Head of caudate nucleus (tissue), 42 donors: ENCODE measurements around the gene PBOV1.

Source experiments
- DNase-seq, 42 donors: peaks; one replicate each; pipeline versions ENCODE4 v3.0.0 to v3.0.0-alpha.2; 2020 to 2021; ENCODE audit warnings: mixed read lengths in 7 of 42
- intact Hi-C: fragments of 100-400 bp; cut with DNase I; formaldehyde crosslinking; loops from one replicate; pipeline ENCODE4 v1.15.0; 2022

The PBOV1 gene

DNA sequence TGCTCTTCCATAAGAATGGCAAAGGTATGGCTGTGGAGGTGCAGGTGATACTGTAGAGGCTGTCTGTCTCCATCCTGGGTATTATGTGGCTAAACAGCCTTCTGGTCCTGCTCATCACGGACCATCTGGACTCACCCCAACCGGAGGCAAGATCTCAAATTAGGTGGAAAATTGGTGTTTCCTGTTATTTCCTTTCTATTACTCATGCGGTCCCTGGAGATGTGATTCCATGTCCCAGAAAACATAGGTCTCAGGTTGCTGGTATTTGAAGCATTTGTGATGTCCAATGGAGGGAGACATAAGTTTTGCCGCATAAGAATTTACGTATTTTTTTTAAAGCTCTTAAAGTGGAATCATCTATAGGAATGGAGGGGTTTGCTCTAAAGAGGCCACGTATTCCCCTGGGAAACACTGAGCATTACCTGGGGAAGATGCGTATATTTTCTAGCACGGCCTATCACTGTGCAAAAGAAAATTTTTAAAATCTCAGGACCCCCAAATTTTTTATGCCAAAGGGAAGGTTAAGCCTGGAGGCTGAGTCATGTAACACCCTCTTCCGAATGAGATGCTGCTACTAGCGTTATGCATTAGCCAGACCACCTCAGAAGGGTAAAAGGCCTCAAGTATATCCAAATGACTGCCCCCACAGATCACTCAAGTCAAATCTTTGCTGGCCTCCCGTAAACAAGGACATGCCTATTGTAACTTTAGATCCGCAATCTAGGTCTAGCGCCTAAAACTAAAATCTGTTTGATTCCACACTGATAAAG, 22.4 kb upstream of the PBOV1 start:
- intact Hi-C loops = no loop called here
- DNase-seq = no peak

DNA sequence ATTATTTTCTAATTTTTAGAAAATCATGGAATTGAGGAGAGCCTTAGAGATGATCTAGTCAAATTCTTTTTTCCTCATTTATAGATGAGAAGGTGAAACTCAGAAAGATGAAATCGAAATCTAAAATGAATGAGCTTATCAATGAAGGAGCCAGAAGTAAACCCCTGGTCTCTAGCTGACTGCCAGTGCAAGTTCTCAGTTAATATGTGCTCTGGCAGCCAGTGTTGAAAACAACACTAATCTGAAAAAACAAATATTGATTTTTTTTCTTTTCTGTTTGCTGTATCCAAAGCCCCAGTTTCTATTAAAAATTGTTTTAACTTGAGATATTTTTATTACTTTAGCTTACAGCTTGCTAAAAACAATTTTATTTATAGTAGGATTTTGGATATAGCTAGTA, 21.5 kb upstream of the PBOV1 start:
- DNase-seq = no peak
- intact Hi-C loops = no loop called here

DNA sequence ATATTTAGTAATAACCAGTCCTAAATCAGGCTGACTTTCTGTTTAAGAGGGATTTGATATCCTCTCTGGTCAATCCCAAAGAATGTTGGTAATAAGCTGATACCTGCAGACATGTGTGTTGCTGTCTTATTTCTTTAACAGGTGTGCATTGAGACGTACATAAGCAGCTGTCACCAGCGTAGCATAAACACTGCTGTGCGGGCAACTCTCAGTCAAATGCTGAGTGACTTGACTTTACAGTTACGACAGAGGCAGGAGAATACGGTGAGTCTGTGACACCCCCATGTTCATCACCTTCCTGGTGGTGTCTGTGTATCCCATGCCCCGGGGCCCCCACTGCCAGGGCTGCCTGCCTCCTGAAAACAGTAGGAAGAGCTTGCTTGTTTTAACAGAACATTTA, 20.1 kb upstream of the PBOV1 start:
- intact Hi-C loops = no loop called here
- DNase-seq = no peak

DNA sequence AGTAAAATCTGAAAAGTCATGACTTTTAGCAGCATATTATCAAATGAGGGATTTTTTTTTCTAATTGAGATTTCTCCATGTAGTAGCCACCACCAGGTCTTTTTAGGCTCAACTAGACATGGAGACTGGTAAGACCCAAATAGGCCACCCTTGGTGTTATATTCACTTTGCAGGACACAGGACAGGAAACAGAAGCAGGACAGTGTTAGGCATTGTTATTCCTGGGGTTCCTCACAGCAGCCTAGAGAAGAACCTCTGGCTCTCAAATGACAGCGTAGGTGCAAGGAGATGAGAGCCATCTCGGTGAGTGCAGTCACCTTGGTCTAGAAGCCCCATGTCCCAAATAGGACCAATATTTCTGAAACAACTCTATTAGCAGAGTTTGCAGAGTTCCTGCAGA, 19.2 kb upstream of the PBOV1 start:
- no peak for DNase-seq
- intact Hi-C loops = no loop called here

DNA sequence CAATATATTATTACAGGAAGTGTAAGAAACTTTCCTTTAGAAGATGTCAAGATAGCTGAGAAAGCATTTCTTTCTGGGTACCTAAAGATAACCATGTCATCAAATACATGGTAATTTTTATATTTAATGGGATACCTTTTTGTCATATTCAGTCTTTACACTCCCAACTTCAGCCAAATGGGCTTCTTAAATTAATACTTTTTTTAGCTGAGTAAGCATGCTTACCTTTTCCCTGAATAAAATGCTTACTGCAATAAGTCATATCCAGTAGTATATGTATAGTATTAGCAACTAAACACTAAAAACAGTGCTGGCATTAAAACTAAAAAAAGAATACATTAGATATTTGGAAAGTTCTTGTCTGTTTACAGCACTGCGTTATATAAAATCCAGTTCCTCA, 17.4 kb upstream of the PBOV1 start:
- intact Hi-C loops = no loop called here
- no peak for DNase-seq

DNA sequence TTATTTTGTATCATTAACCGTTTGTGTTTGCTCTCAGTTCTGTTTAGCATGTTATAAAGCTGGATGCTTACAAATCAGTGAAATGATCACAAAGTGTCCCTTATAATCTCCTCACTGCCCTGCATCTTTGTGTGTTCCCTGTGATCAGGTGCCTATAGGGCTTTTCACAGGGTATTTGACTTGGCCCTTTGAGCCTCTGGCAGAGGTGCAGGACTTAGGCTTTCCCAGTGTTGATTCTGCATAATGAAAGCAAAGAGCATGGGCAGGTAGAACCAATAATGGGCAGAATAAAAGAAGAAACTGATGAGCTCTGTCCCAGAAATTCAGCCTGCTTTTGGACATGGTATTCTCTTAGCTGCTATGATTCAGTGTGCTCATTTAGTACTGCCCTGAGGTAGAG, 16.9 kb upstream of the PBOV1 start:
- intact Hi-C loops = no loop called here

DNA sequence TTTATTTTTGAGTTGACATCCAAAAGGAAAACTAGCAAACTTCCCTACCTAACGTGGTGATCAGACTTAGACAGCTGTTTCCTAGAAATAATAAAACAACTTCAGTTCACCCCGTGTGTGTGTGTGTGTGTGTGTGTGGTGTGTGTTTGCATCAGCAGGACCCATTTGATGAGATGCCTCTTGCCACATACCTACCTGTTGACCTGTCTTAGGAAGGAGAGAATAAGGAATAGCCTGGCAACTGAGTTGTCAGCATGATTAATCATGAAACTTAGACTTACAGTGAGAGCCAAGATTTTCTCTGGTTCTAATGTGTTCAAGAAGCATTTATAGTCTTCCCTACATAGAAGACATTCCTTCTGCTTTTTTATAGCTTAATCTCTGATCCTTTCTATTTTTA, 16.1 kb upstream of the PBOV1 start:
- intact Hi-C loops = no loop called here
- DNase-seq = no peak

More for the DNA sequence above, 16.9 kb upstream of the PBOV1 start:
- no peak for DNase-seq

DNA sequence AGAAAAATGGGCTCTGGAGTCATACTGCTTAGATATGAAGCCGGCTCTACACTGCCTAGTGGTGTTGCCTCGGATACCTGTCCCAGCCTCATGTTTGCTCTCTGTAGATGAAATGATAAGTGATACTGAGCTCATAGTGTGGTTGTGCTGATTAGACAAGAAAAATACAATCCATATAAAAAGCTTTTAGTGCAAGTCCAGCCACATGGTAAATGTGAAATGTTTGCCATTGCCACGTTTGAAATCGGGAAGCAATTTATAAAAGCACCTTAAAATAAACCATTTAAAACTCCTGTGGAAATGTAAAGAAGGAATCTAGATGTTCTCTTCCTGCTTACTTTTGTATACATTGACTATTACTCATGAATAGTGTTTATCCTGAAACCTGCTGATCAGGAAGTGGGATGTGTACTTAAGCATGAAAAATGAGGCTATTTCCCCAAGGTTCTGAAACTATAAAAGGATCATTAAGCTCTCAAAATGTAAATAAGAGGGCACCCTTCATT, 13.1 kb upstream of the PBOV1 start:
- no peak for DNase-seq

DNA sequence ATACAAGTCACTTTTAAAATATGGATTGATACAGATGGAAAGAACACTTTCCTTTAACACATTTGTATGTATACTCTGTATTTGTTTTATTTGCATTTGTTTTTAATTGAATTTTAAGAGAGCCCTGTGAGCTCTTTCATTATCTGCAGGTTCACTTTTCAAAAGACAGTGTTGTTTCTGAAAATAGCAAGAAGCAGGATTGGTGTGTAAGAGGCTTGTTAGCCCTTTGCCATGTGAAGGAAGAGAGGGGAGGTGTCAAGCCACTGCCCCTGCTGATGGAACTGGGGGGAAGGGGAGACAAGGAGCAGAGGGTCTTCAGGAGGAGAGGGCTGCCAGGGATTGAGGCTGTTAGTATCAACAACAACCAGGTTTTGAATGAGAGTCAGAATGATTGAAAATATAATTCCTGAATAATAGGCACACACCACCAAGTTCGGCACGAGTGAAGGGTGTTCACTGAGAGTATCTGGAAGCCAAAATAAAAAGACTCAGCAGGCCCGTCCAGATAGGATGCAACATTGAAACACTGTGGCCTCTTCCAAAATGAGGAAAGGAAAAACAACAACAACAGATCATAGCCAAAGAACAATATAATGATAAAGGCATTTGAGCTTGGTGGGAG, 12.6 kb upstream of the PBOV1 start:
- no peak for DNase-seq
- intact Hi-C loops = no loop called here

More for the DNA sequence above, 13.1 kb upstream of the PBOV1 start:
- intact Hi-C loops = no loop called here

DNA sequence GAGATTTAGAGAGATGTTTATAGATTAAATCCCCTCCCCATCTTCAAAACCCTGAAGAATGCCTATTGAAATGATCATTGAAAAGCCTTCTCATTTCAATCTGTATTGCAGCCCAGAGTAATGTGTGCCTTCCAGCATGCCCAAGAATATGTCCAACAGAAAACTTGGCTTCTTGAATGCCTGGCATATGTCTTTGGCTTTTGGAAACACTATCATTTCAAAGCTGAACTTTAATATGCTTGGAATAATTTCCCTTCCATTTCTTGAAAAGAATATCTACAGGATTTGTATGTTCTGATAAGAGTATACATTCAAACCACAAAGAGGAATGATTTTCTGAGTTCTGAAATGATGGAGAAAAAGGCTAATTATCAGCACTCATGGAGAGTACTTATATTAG, 11.9 kb upstream of the PBOV1 start:
- DNase-seq = no peak
- intact Hi-C loops = no loop called here

DNA sequence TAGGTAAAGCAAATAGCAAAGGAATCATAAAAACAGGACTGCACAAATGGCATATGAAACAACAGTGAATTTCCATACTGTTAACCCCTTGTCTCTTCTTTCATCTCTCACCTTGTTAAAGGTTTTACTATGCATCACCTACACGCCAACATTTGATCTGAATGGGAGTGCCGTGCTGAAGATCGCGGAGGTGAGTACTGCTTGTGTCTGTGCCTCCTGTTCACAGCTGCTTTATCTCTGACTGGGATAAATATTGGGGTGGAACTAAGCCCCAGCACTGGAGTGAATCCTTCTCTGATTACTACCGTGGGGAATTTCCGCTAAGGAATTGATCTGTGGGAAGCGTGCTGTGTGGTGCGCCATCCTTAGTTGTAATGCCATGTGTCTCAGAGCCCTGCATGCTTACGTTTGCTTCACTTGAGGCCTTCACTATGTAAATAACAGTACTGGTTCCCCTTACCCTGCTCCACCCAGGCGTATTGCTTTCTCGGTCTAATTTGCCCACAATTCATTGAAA, 11.4 kb upstream of the PBOV1 start:
- peak in 15 of 42 donors; percentile 24 to 76 (median 46) for DNase-seq
- intact Hi-C loops = no loop called here

DNA sequence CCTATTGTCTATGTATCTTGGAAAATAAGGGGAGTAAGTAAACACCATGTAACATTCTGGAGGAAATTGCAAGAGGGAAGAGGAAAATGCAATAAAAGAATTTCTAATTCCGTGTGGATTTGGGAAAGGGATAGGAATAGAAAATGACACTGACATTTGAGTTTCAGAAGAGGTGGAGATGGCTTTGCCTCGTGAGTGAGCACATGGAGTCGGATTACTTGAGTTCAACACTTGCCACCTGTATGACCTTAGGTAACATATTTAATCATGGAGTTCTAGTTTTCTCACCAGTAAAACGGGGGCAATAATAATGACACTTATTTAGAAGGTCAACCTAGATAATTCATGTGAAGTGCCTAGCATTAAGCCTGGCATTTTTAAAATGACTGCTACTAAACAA, 10.8 kb upstream of the PBOV1 start:
- no peak for DNase-seq
- intact Hi-C loops = no loop called here

DNA sequence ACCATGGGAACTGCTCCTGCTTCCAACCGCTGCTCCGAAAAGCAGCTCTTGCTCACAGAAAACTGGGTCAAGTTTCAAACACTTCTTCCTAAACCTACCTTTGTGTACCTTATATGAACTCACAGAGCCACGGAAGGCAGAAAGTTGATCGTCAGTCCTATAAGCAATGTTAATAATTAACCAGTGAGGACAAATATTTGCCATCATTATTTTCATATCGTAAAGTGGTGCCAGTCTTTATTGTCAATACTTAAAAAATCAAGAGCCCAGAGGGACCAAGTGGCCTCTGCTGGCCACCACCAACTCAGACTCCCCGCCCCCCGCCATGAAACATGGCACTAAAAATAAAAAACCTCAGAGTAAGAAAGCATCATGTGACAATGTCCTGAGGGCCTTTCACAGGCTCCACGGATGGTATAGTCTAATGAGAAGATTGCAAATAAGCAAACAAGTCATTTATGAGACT, 9.1 kb upstream of the PBOV1 start:
- intact Hi-C loops = no loop called here
- peak in 2 of 42 donors; percentile 19 to 43 for DNase-seq

DNA sequence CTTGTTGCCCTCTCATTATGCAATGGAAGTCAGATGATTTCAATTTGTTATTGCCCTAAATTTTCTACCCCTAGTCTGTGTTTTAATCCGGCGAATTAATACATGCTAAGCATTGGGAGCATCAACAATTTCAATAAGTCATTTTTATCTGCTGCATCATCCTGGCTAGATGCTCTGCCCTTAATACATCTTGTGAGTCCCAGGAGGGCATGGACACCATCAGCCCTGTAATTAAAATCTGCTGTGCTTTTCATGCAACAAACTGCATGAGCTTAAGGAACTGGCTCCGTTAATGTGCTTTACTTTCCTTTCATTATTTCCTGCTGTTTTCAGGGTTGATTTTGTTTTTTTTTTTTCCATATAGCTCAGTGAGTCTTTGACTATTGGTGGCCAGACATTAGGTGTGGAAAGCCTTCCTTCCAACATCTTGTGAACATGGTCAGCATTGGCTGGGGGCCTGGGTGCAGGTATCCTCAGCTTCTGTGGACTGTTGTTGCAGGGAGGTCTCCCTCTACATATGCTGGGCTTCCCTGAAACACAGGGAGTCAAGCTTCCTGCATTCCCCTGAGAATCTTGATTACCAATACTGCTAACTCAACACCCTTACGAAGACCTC, 8.5 kb upstream of the PBOV1 start:
- DNase-seq = no peak
- intact Hi-C loops = no loop called here

DNA sequence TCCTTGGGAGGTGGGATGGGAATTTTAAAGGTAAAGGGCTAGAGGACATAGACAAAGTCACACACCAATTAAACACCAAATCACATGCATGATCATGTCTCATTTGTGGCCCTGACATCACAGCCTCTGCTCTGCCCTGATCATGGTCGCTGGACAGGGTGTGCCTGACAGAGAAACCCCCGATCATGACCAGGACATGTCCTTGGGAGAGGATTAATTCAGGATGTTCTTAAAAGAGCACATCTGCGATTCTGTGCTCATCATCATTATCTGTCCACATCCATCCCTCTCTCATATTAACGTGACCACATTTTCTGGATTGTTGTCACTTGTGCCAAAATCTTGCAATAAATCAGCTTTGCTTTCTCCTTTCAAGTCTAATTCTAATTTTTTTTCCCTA, 7.7 kb upstream of the PBOV1 start:
- intact Hi-C loops = no loop called here
- DNase-seq = no peak

DNA sequence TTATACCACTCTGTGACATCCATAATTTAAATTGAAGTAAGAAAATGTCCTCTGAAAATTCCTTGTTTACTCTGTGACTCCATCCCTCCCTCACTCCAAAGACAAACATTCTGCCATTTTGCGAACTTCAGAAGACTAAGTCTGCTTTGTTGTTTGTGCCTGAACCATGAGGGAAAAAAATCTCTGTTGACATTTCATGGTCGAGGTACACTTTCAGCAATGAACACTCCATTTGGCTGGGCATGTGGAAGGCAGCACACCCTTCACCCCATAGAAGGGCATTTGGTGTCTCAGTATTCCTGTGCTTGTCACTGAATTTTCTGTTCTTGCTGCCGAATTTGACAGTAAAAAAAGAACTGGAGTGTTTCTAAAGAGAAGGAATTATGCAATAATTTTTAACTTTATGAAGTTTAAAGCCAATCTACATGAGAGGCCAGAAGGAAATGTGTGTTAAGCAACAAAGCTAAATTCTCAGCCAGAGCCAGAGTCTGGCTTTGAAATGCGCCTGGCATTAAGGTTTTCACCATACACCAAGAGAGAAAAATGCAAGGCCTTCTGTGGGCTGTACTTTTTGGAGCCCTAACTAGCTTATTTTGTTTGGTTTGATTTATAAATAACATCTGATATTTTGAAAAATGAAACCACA, 4.7 kb upstream of the PBOV1 start:
- intact Hi-C loops = no loop called here
- DNase-seq = no peak

DNA sequence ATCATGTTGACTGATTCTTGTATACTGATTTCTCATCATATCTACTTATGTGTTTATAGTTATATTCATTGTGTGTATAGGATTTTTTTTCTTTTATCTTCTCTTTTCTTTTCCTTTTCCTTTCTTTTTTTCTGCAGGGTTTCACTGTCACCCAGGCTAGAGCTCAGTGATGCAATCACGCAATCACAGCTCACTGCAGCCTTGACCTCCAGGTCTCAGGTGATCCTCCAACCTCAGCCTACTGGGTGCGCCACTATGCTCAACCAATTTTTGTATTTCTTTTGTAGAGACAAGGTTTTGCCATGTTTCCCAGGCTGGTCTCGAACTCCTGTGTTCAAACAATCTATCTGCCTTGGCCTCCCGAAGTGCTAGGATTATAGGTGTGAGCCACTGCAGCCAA, 1.6 kb upstream of the PBOV1 start:
- intact Hi-C loops = no loop called here
- DNase-seq = no peak

DNA sequence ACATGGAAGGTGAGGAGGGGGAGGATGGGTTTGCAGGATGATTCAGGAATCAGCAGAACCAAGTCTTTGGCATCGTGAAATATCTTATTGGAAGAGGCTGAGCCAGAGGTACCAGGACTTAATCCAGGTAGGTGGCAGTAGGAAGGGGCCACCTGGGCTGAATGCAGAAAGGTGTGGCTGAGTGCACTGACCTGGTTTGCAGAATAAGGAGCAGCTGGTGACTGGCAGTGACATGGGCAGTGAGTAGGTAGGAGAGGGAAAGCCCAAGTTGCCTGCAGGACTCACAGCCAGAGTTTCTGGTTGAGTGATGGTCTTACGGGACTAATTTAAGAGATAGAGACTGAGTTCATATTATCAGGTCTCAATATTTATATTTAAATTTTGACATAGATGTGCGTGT, 1.1 kb upstream of the PBOV1 start:
- no peak for DNase-seq

DNA sequence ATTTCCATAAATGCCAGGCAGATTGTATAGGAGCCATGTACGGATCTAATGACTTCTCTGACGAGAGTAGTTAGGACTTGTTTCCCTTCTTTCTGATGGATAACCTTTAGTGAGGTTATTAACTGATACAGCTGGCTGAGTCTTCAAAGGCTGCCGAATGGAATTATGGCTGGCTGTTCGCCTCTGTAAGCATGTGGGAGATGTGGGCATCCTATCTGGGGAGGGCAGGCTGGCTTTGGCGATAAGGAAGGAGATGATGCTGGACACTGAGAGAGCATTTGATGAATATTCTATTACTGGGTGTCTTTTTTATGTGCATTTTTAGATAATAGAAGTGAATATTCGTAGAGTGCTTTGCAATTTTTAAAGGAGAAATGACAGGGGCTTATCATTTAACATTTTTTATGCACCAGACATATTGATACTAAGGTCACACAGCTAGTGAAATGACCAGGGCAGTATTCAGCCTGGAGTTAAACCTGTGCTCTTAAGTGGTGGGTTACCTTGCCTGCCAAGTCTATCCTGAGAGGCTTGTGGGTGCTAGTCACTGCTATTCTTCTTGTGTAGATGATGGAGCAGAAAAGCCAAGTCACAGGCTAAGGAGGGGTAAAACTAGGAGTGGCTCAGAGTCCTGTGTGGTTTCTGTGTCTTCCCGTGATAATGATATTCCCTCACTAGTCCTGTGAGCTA, 3.1 kb downstream of the PBOV1 start:
- DNase-seq = no peak
- intact Hi-C loops = no loop called here

More for the DNA sequence above, 1.1 kb upstream of the PBOV1 start:
- intact Hi-C loops = no loop called here
